DOHH2 (cell line): ENCODE measurements around the gene NT5C1B.

ENCODE experiments used
- CTCF ChIP-seq: fragments of 200-600 bp; sonication (generic); IDR thresholded peaks from one replicate; pipeline ENCODE4 v1.5.1; 2014; ENCODE audit warnings: antibody characterized with exemption, mild to moderate bottlenecking, low read depth, low read length; ENCODE audit not compliant: poor library complexity, severe bottlenecking
- EZH2phosphoT487 ChIP-seq: fragments of 200-600 bp; sonication (generic); IDR thresholded peaks from 2 replicates; pipeline ENCODE4 v1.6.1; 2017; ENCODE audit warnings: borderline replicate concordance, mild to moderate bottlenecking, antibody characterized with exemption, low read length, moderate library complexity, mixed read lengths

- TF ChIP-seq CTCF (no peak), EZH2phosphoT487 (no peak)
These were observed 64.1 kb downstream of the NT5C1B start for GRCh38 chr2:18525236-18525635.
